ENCODE data around the gene PDZD7. TPM values are rescaled to one million over a fixed set of nuclear protein-coding genes. Genes with fewer than 3 reads are reported as not detected.

Gene PDZD7
- total and polyA plus RNA-seq, 4 donors = 0.09 to 1.3 (median 0.55) TPM

- no peak for ATAC-seq (ENCODE audit: insufficient read depth, low FRiP score)
- H3K36me3 ChIP-seq (ENCODE audit: control insufficient read depth in 4 of 4, insufficient read depth in 4 of 4, low read length in 4 of 4) = peaks cover 6 to 33% (median 22%) of the 10 kb centered on the region in 4 donors
- H3K9me3 ChIP-seq (ENCODE audit: control insufficient read depth in 4 of 4, insufficient read depth in 3 of 4, low read length in 3 of 4) = no peaks in the 10 kb centered on the region
- 91% methylated on average over 21 of the region's 21 CpGs for WGBS, 2 donors
- H3K27me3 ChIP-seq (ENCODE audit: control insufficient read depth in 3 of 3, insufficient read depth in 3 of 3, low read length in 2 of 3) = no peaks in the 10 kb centered on the region
- H3K4me3 ChIP-seq = no peak overlapping the region
- no peak for TF ChIP-seq CTCF (IDR thresholded peaks at IDR 0.05; ENCODE audit: control extremely low read depth, extremely low read depth)
- DNase-seq = no peak
- no peak overlapping the region for H3K27ac ChIP-seq (ENCODE audit: low read depth in 1 of 2, low read length in 1 of 2)
- H3K9ac ChIP-seq (ENCODE audit: insufficient read depth in 1 of 2, low read length in 2 of 2) = no peak overlapping the region
- peaks cover 7 to 21% (median 10%) of the 10 kb centered on the region in 5 donors for H3K4me1 ChIP-seq (ENCODE audit: control insufficient read depth in 5 of 5, insufficient read depth in 5 of 5, low read length in 5 of 5)
These were observed 41.8 kb downstream of the PDZD7 start for GRCh38 chr10:100989088-100989487.

GRCh38 chr10:100988166-100988565 is 42.8 kb downstream of the PDZD7 start:
- 62 to 63% methylated on average over 10 of the region's 10 CpGs for whole genome bisulfite sequencing, 2 donors
- peak overlapping the region; percentile 82 for H3K4me3 ChIP-seq
- DNase-seq (no peak), ATAC-seq (ENCODE audit: insufficient read depth, low FRiP score) (no peak)
- no peaks in the 10 kb centered on the region for H3K9me3 ChIP-seq (ENCODE audit: control insufficient read depth in 4 of 4, insufficient read depth in 3 of 4, low read length in 3 of 4)
- no peaks in the 10 kb centered on the region for H3K27me3 ChIP-seq (ENCODE audit: control insufficient read depth in 3 of 3, insufficient read depth in 3 of 3, low read length in 2 of 3)
- no peak overlapping the region for H3K9ac ChIP-seq (ENCODE audit: insufficient read depth in 1 of 2, low read length in 2 of 2)
- H3K4me1 ChIP-seq (ENCODE audit: control insufficient read depth in 5 of 5, insufficient read depth in 5 of 5, low read length in 5 of 5) = peaks cover 7 to 21% (median 10%) of the 10 kb centered on the region in 5 donors
- H3K36me3 ChIP-seq (ENCODE audit: control insufficient read depth in 4 of 4, insufficient read depth in 4 of 4, low read length in 4 of 4) = peaks cover 6 to 31% (median 19%) of the 10 kb centered on the region in 4 donors
- no peak overlapping the region for H3K27ac ChIP-seq (ENCODE audit: low read depth in 1 of 2, low read length in 1 of 2)
- TF ChIP-seq CTCF (IDR thresholded peaks at IDR 0.05; ENCODE audit: control extremely low read depth, extremely low read depth) = no peak

GRCh38 chr10:100987685-100988049 is 43.3 kb downstream of the PDZD7 start:
- Histone ChIP-seq H3K4me1 (ENCODE audit: control insufficient read depth in 5 of 5, insufficient read depth in 5 of 5, low read length in 5 of 5) (peaks cover 7 to 21% (median 10%) of the 10 kb centered on the region in 5 donors), H3K36me3 (ENCODE audit: control insufficient read depth in 4 of 4, insufficient read depth in 4 of 4, low read length in 4 of 4) (peaks cover 6 to 32% (median 24%) of the 10 kb centered on the region in 4 donors), H3K27me3 (ENCODE audit: control insufficient read depth in 3 of 3, insufficient read depth in 3 of 3, low read length in 2 of 3) (no peaks in the 10 kb centered on the region), H3K4me3 (peak overlapping the region; percentile 82), H3K9ac (ENCODE audit: insufficient read depth in 1 of 2, low read length in 2 of 2) (no peak overlapping the region), H3K27ac (ENCODE audit: low read depth in 1 of 2, low read length in 1 of 2) (peak overlapping the region; percentile 5 to 80), H3K9me3 (ENCODE audit: control insufficient read depth in 4 of 4, insufficient read depth in 3 of 4, low read length in 3 of 4) (no peaks in the 10 kb centered on the region)
- 2% methylated on average over 15 of the region's 15 CpGs for WGBS, 2 donors
- no peak for TF ChIP-seq CTCF (IDR thresholded peaks at IDR 0.05; ENCODE audit: control extremely low read depth, extremely low read depth)
- no peak for ATAC-seq (ENCODE audit: insufficient read depth, low FRiP score)
- no peak for DNase-seq

Measured in lung (tissue), 12 donors.